ENCODE measurements around the gene ZNF74. TPM values are rescaled to one million over a fixed set of nuclear protein-coding genes. Genes with fewer than 3 reads are reported as not detected.

ZNF74 gene
- total and polyA plus RNA-seq, 2 donors (not counting 1 experiment from before 2014, with no cell fraction given): 2.5 to 13.0 TPM

DNA sequence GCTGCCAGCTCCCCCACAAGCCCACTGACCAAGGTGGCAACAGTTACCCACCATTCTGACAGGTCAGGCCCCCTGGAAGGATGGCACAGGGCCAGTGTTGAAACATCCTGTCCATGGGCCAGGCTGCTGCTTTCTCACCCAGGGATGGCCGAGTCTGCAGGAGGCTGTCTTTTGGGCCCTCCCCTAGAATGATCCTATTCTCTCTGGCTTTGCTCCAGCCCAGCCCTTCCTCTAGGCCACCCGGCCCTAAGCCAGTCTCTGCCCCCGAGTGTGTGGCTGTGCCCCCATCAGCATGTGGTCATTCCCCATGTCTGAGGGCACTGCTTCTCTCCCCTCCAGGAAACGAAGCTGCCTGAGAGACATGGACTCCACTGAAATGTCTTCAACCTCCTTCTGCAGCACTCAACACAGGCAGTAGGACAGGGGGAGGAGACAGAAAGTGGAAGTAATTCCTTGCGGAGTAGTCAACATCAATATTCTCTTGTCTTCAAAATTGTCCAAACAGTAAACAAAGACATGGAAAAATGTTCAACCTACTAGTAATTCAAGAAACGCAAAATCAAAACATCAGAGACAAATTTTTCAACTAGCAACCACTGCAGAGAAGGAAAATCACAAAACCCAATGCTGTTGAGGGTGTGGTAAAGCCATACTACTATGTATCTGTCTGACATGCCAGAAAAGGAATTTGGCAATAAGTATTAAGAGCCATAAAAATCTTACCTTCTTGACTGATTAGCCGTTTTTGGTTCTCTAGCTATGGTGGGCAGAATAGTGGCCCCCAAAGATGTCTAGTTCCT lies 48.7 kb downstream of the ZNF74 start:
- H3K9me3 ChIP-seq (ENCODE audit: control insufficient read depth, insufficient read depth, low read depth, low read length): no peaks in the 10 kb centered on the region
- no peaks in the 10 kb centered on the region for H3K79me2 ChIP-seq (ENCODE audit: control insufficient read depth, insufficient read depth, low read length)
- H4K20me1 ChIP-seq (ENCODE audit: control insufficient read depth, extremely low read depth, insufficient read depth, low read length): no peaks in the 10 kb centered on the region
- H3K4me3 ChIP-seq (replicated peaks in 1 of 4; ENCODE audit: control extremely low read depth in 1 of 4, insufficient read depth in 1 of 4, low read depth in 3 of 4, low read length in 4 of 4): no peak overlapping the region
- DNase-seq (ENCODE audit: low read depth in 2 of 2): no peak
- no peak for TF ChIP-seq EZH2 (IDR thresholded peaks at IDR 0.05; ENCODE audit: low read length, missing control alignments)
- TF ChIP-seq, protein P1, sequence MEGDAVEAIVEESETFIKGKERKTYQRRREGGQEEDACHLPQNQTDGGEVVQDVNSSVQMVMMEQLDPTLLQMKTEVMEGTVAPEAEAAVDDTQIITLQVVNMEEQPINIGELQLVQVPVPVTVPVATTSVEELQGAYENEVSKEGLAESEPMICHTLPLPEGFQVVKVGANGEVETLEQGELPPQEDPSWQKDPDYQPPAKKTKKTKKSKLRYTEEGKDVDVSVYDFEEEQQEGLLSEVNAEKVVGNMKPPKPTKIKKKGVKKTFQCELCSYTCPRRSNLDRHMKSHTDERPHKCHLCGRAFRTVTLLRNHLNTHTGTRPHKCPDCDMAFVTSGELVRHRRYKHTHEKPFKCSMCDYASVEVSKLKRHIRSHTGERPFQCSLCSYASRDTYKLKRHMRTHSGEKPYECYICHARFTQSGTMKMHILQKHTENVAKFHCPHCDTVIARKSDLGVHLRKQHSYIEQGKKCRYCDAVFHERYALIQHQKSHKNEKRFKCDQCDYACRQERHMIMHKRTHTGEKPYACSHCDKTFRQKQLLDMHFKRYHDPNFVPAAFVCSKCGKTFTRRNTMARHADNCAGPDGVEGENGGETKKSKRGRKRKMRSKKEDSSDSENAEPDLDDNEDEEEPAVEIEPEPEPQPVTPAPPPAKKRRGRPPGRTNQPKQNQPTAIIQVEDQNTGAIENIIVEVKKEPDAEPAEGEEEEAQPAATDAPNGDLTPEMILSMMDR (conservative IDR thresholded peaks at IDR 0.05 in 1 of 2, IDR thresholded peaks at IDR 0.05 in 1 of 2; ENCODE audit: low read depth in 1 of 2, low read length in 2 of 2): no peak
- H3K36me3 ChIP-seq (ENCODE audit: control insufficient read depth, insufficient read depth, low read length): peaks cover 4% of the 10 kb centered on the region
- H3K4me1 ChIP-seq (ENCODE audit: control insufficient read depth, extremely low read depth, insufficient read depth, low read length): peaks cover 16% of the 10 kb centered on the region
- no peak overlapping the region for H3K4me2 ChIP-seq (ENCODE audit: extremely low read depth, insufficient read depth, low read length)
- H2AFZ ChIP-seq (ENCODE audit: low read length): no peak overlapping the region
- H3K27ac ChIP-seq (ENCODE audit: insufficient read depth, low read length): peak overlapping the region; percentile 19
- H3K27me3 ChIP-seq (ENCODE audit: control insufficient read depth, insufficient read depth, low read length): no peaks in the 10 kb centered on the region
- H3K9ac ChIP-seq (ENCODE audit: insufficient read depth, low read length): no peak overlapping the region

GRCh38 chr22:20444325-20444724 lies 50.4 kb downstream of the ZNF74 start:
- Histone ChIP-seq H3K9ac (ENCODE audit: insufficient read depth, low read length) (no peak overlapping the region), H3K9me3 (ENCODE audit: control insufficient read depth, insufficient read depth, low read depth, low read length) (no peaks in the 10 kb centered on the region), H3K4me1 (ENCODE audit: control insufficient read depth, extremely low read depth, insufficient read depth, low read length) (peaks cover 12% of the 10 kb centered on the region), H3K4me3 (replicated peaks in 1 of 4; ENCODE audit: control extremely low read depth in 1 of 4, insufficient read depth in 1 of 4, low read depth in 3 of 4, low read length in 4 of 4) (no peak overlapping the region), H3K4me2 (ENCODE audit: extremely low read depth, insufficient read depth, low read length) (no peak overlapping the region), H2AFZ (ENCODE audit: low read length) (no peak overlapping the region), H3K27ac (ENCODE audit: insufficient read depth, low read length) (no peak overlapping the region), H4K20me1 (ENCODE audit: control insufficient read depth, extremely low read depth, insufficient read depth, low read length) (no peaks in the 10 kb centered on the region), H3K36me3 (ENCODE audit: control insufficient read depth, insufficient read depth, low read length) (peaks cover 4% of the 10 kb centered on the region), H3K27me3 (ENCODE audit: control insufficient read depth, insufficient read depth, low read length) (no peaks in the 10 kb centered on the region), H3K79me2 (ENCODE audit: control insufficient read depth, insufficient read depth, low read length) (no peaks in the 10 kb centered on the region)
- no peak for DNase-seq (ENCODE audit: low read depth in 2 of 2)
- TF ChIP-seq, protein P1 (conservative IDR thresholded peaks at IDR 0.05 in 1 of 2, IDR thresholded peaks at IDR 0.05 in 1 of 2; ENCODE audit: low read depth in 1 of 2, low read length in 2 of 2): no peak
- no peak for TF ChIP-seq EZH2 (IDR thresholded peaks at IDR 0.05; ENCODE audit: low read length, missing control alignments)

DNA sequence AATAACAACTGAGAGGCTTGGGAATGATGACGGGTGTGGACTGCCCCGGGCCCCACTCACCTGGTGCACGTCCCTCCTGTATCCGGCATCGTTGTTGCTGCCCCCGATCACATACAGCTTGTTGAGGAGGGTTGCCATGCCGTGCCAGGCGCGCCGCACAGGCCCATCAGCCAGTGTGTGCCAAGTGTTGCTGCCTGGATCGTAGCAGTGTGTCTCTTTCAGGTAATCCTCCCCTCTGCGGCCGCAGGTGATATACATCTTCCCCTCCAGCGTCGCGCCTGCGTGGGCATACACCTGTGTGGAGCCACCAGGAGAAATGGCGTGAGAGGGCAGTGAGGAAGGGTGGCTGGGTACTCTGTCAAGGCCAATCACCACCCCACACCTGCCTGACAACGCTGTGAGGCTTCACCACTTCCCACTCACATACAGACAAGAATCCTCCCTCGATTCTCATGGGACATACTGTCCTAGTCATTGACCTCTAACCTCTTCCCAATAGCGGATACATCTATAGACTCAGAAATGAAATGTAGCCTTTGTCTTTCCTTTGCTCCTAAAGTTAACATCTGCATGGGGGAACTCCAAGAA lies 52.5 kb downstream of the ZNF74 start:
- peaks cover 9% of the 10 kb centered on the region for H3K4me1 ChIP-seq (ENCODE audit: control insufficient read depth, extremely low read depth, insufficient read depth, low read length)
- no peaks in the 10 kb centered on the region for H4K20me1 ChIP-seq (ENCODE audit: control insufficient read depth, extremely low read depth, insufficient read depth, low read length)
- no peaks in the 10 kb centered on the region for H3K27me3 ChIP-seq (ENCODE audit: control insufficient read depth, insufficient read depth, low read length)
- peaks cover 4% of the 10 kb centered on the region for H3K36me3 ChIP-seq (ENCODE audit: control insufficient read depth, insufficient read depth, low read length)
- H3K79me2 ChIP-seq (ENCODE audit: control insufficient read depth, insufficient read depth, low read length): no peaks in the 10 kb centered on the region
- TF ChIP-seq EZH2 (IDR thresholded peaks at IDR 0.05; ENCODE audit: low read length, missing control alignments): no peak
- TF ChIP-seq, protein P1 (conservative IDR thresholded peaks at IDR 0.05 in 1 of 2, IDR thresholded peaks at IDR 0.05 in 1 of 2; ENCODE audit: low read depth in 1 of 2, low read length in 2 of 2): no peak
- H3K9ac ChIP-seq (ENCODE audit: insufficient read depth, low read length): no peak overlapping the region
- no peak overlapping the region for H3K4me3 ChIP-seq (replicated peaks in 1 of 4; ENCODE audit: control extremely low read depth in 1 of 4, insufficient read depth in 1 of 4, low read depth in 3 of 4, low read length in 4 of 4)
- H3K4me2 ChIP-seq (ENCODE audit: extremely low read depth, insufficient read depth, low read length): no peak overlapping the region
- H3K27ac ChIP-seq (ENCODE audit: insufficient read depth, low read length): no peak overlapping the region
- no peak for DNase-seq (ENCODE audit: low read depth in 2 of 2)
- no peak overlapping the region for H2AFZ ChIP-seq (ENCODE audit: low read length)
- no peaks in the 10 kb centered on the region for H3K9me3 ChIP-seq (ENCODE audit: control insufficient read depth, insufficient read depth, low read depth, low read length)

Measured in fibroblast of lung (primary cell).